Stimulated activated CD8-positive, alpha-beta memory T cell treated with anti-CD3 and anti-CD28 coated beads, Interleukin-4, amount 100 ng/mL, for 48 hours (primary cell): ENCODE data around the gene IGFN1.

Source experiments
- DNase-seq: peaks from one replicate; pipeline ENCODE4 v3.0.0-alpha.2; 2020

The IGFN1 gene

DNA sequence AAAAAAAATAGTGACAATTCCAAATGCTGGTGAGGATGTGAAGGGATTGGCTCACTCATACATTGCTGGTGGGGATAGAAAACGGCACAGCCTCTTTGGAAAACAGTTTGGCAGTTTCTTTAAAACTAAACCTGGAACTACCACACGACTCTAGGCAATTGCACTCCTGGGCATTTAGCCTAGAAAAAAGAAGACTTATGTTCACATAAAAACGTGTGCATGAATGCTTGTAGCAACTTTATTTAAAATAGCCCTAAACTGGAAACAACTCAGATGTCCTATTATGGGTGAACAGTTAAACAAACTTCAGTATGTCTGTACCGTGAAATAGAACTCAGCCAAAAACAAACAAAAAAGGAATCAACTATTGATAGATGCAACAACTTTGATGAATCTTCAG lies 26.9 kb upstream of the IGFN1 start:
- no peak for DNase-seq

DNA sequence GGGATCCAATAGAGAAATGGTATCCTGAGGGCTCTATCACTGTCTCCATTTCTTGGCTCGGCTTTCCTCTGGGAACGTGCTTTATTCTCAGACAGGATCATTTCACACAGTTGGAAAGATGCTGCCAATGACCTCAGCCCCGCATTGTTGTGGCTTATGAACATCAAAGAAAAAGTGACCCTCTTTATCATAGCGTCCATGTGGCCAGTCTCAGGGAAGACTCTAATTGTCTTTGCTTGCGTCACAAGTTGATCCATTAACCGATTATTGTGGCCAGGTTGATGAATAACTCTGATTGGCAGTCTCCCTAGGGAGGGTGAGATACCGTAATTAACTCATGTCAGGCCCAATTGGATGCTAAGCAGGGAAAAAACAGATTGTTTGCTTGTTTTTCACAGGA lies 26.0 kb upstream of the IGFN1 start:
- no peak for DNase-seq

DNA sequence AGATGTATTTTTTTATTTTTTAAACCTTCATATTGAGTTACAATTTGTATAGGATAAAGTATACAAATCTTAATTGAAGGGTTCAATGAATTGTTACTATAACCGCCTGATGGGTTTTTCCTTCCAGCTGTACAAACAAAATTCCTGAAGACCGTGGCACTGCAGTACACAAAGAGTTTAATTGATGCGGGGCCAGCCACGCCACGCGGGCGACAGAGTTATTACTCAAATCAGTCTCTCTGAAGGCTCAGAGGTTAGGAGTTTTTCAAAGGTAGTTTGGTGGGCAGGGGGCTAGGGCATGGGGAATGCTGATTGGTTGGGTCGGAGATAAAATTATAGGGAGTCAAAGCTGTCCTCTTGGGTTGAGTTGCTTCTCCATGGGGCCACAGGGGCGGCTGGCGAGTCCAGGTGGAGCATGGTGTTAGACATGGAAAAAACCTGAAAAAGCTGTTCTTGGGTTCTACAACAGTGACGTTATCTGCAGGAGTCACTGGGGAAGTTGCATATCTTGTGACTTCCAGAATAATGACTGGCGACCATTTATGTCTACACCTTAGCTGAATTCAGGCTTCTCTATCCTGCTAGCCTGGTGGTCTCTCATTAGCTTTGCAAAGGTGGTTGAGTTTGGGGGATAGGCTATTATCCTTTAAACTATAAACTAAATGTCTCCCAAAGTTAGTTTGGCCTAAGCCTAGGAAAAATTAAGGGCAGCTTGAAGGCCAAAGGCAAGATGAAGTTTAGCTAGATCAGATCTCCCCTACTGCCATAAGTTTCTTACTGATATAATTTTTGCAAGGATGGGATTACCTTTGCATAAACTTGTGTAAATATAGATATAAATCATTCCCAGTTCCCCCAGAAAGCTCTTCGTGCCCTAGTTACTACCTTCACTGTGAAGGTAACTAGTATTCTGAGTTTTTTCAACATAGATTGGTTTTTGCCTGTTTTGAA lies 23.3 kb upstream of the IGFN1 start:
- DNase-seq = no peak

DNA sequence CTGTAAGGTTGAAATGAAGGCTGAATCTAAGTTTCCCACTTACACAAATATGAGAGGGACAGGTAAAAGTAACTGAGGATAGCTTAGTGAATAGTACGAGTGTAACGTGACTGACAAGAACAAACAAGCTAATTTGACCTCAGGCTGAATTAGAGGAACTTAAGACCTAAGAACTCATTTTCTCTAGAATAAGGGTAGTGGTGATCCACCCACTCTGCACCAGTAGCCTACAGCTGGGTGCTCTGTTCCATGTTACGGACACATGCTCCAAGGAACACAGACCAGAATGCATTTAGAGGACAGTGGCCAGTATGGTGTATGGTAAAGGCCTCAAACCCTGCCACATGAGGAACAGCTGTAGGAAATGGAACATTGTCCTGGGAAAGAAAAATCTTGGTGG lies 21.4 kb upstream of the IGFN1 start:
- no peak for DNase-seq

DNA sequence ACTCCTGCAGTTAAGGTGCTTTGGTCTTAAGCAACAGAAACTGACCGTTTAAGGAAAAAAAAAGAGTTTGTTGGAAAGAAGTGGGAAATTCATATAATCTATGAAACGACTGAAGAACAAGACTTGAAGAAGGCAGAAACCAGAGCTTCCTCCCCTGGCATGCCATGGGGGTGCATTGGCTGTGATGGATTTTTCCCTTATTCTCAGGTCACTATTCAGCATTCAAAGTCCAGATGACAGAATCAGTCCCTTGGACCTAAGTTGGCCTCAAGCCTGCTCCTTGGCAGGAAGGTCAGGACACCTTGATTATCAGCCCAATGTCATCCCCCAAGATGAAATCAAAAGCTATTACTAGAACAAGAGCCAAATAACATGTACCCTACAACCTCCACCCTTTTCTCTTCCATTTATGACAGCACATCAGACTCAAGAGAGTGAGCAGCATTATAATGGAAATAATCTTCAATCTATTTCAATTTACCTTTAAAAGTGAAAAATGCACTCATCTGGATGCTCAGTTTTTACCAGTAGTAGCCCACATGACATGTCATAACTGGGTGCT lies 20.6 kb upstream of the IGFN1 start:
- DNase-seq = no peak

DNA sequence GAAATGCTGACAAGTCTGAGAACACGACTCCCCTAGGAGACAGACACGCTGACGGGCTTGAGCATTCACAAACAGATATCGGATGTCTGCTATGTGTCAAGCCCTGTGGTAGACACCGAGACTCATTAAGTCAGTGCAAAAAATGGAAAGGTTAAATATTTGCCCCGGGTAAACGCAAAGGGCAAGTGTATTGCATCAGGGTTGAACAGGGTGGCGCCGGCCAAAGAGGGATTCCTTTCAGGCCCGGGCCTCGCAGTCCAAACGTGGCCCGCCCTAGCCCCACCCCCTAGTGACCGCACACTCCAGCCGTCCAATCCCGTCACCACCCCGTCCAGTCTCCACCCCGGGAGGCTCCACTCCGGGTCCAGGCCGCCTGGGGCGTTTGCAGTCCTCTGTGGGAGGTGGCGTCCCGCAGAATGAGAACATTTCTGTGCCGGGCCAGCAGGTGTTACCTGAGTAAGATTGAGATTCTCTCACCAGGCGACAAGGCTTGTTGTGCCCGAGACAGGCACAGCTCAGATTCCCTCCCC lies 20.0 kb upstream of the IGFN1 start:
- DNase-seq = peak; percentile 88

DNA sequence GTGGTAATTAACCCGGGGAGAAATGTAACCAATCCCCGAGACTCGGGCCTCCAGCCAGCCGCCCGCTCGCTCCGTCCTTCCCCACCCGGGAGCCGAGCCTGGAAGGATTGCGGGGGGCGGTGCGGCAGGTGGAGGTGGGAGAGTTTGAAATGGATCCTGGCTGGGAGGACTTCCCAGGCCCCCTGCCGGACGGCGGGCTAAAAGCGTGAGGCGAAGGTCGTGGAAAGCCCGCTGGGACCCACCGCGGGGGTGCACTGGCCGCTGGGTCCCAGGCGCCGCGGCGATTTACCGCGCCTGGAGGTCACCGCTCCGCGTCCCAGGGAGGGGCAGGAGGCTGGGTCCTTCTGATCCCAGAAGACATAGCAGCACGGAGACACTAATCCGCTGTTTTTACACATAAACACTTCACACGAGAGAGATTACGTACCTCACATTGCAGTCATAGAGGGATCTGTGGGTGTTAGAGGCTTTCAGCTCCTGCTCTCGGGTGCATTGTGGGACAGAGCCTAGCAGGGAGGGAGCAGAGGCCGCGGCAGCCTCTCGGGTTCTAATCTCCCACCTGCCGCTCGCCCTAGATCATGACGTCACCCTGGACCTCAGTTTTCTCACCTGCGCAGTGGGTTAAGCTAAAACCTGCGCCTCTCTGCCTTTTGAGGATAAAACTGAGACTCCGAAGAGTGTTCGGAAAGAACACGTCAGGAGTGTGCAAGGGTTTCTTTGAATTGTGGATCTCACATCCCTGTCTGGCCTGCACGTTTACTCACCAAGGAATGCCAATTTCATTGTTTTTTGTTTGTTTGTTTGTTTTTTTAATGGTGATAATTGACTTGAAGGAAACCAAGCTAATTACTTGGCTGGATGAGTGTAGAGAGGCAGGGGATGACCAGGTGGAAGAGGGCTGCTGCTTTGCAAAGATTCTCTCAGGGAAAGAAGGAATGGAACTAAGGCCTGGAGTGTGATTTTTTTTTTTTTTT lies 19.3 kb upstream of the IGFN1 start:
- DNase-seq = peak; percentile 78

DNA sequence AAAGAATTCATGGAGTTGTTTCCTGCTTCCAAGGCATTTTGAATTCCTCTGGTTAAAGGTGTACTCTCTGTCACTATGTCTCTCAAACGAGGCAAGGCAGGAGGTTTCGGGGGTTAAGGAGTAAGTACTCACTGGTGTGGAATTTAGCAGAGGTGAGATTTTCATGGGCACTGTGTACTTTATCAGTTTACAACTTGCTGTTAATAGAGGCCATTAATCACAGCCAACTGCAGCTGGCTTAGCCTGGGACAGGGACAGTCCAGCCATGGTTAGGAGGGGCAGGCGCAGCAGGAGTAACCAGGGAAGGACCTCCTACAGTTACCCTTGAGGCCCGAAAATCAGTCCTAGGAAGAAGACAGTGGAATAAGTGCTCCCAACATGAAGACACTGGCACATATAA lies 18.3 kb upstream of the IGFN1 start:
- no peak for DNase-seq

DNA sequence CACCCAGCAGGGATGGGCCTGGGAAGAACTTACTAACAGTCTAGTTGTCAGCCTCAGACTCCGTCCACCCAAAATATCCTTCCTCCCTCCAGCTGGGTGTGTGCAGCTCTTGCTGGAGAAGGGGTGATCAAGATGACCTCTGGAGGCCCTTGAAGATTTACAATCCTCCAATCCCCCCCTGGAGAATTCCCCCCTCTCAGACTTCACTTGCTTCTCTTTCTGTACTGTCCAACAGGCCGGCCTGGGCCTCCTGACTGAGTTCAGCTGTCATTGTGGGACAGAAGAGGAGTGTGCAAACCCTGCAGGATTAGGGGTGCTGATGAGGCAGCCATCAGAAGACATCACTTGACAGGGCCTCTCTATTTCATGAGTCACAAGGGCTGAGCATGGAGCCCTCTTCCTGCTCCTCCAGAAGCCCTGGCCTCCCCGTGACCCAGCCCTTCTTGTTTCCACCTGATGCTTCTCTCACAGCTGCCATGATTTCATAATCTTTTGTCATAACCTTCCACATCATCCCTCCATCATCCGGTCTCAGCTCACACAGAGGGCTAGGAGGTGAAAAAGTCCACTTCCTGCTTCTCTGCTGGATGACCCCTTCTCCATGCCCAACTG lies 17.5 kb upstream of the IGFN1 start:
- peak; percentile 32 for DNase-seq

DNA sequence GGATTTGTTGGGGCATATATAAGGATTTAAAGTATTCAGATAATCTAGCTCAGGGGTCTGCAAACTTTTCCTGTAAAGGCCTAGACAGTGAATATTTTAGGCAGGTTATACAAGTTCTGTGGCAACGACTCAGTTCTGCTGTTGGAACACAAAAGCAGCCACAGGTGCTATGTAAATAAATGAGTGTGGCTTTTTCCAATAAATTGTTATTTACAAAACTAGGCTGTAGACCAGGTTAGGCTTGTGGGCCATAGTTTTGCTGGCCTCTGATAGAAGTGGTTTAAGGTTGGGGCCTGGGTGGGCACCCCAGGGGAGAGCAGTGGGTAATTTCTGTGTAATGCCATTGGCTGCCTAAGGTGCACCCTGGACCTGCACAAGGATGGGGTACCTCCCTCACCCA lies 16.9 kb upstream of the IGFN1 start:
- DNase-seq = no peak

DNA sequence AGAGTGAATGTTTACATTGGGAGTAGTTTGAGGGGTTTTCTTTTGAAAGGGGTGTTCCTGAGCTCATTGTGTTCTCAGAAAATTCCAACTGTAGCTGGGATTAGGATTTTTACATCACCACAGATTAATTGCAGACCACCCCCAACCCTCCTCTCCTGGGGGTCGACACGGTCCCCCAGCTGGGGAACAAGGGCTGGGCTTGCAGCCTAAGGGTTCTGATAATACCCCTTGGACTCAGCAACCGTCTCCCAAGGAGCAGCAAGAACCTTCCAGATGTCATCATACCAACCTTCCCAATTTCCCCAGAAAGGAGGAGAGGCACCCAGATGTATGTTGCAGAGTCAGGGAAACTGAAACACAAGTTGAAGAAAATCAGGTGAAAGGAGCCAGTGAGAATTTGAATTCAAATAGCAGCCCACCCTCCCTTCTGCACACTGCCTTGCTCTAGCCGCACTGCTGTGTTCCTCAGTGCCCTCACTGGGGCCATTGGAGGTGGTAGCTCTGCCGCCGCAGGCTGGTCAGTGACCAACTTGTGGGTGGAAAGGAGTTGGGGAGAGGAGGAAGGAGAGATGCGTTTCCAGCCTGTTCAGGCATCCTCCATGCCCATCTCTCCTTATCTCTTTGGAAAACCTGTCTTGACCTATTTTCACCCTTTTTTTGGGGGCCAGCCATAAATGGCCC lies 14.7 kb upstream of the IGFN1 start:
- DNase-seq = no peak

DNA sequence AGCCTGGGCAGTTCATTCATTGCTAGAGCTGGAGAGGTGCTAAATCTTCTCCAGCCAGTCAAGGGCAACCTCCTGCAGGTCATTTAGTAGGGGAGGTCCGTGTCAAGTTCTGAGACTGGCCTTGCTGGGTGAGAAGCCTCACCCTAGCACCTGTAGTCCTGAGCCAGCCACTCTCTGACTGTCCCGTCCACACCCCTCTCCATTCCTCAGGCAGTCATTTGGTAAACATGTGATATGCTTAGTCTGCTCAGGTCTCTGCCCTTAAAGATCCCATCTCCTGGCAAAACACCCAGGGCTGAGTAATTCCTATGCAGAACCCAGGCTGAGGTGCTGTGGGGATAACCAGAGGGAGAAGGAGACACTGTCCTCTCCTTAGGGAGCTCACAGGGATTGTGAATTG lies 13.7 kb upstream of the IGFN1 start:
- DNase-seq = no peak

DNA sequence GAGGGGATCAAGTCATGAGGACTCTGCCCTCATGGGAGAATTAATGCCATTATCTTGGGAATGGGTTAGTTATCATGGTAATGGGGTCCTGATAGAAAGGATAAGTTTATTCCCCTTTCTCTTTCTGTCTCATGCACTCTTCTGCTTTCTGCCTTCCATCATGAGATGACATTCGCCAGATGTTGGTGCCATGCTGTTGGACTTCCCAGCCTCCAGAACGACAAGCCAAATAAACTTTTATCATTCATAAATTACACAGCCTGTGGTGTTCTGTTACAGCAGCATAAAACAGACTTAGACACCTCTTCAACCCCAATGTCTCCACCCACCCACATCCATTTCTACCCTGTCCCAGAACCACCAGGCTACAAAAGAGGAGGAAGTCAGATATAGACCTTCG lies 11.9 kb upstream of the IGFN1 start:
- DNase-seq = no peak

DNA sequence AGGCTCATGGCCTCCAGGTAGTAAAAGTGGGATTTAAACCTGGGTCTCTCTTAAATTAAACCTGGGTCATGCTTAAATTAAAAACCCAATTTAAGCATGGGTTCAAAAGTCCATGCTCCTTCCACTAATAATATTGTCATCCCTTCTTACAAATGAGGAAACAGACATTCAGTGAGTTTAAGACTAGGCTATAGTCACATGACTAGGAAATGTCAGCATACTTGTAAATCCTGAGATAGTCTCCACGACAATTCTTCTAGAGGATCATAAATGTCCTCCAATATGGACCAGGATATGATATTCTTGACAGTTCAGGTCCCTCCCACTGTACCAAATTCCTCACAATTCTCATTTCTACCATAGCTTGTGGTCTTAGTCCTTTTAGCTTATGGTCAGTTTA lies 10.5 kb upstream of the IGFN1 start:
- no peak for DNase-seq

DNA sequence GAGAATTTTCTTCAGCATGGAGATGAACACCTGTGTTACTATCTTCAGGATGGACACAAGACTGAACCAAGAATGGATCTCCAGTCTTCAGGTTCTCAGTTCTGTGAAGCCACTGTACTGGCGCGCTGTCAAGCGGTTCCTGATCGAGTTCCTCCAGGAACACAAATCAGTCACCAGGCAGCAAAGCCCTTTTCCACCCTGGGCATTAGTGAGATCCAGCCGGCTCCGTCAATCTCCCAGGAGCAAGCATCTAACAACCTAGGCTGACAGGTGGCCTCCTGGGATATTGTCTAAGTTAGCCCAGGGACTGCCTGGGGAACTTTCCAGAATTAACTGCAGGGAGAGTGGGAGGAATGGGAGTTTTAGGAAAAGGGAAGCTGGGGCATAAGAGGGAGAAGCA lies 9.7 kb upstream of the IGFN1 start:
- no peak for DNase-seq

DNA sequence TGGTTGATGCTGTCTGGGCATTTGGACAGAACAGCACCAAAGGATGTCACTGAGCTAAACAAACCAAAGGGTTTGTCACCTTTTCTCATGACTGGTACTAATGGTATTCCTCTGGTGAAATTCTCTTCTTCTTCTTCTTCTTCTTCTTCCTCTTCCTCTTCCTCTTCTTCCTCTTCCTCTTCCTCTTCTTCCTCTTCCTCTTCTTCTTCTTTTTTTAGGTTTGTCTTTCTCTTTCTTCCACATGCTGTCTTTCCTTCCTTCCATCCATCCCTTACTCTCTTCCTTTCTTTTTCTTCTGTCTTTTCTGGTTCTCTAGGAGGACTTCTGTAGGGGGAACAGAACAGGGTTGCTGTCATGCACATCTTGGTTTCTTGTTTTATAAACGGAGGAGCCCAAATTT lies 9.3 kb upstream of the IGFN1 start:
- no peak for DNase-seq

DNA sequence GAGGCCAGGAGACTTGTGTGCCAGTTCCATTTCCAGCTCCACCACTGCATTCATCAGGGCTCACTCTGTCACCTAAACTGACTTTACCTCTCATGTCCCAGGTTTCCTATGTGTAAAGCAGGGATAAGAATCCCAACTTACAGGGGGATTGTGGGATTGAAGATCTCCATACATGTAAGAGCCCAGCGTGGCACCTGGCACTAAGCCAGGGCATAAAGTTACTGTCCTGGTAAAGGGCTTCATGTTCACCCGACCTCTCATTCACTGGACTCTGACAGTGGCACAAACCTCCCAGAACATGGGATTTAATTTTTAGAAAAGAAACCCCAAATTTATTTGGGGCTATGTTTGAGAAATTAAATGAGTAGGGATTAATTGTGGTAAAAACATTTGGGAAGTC lies 8.9 kb upstream of the IGFN1 start:
- no peak for DNase-seq

DNA sequence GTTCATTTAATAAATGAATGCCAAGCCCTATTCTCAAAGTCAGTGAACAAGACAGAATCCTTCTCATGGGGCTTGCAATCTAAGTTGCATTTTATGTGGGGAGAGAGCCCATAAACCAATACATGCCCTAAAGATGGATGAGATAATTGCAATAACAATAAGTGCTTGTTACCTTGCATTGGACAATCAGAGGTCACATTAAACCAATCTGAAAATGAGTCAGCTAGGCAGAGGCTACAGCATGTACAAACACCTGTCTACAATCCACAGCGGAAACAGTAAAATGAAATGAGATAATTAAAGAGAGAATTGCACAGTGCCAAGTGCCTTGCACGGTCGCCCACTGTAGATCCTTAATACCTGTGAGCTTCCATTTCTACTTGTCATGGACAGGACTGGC lies 7.4 kb upstream of the IGFN1 start:
- DNase-seq = no peak

DNA sequence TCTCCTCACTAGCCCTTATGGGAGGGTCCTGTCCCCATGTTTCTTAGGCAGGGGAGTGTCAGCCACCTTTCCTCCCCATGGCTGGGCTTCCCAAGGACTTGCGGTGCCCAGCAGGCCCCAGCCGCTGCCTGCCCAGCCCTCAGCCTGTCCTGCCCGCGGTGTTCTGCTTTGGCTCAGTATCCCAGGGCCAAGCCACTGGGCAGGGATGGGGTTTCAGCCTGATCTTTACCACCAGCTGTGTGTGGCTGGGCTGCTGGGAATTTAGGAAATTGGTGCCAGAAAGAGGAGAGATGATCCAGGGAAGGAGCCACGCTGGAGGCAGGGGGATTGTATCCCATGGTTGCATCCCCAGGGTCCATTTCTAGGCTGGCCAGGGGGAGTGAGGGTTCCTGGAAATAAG lies 6.9 kb upstream of the IGFN1 start:
- DNase-seq = no peak

DNA sequence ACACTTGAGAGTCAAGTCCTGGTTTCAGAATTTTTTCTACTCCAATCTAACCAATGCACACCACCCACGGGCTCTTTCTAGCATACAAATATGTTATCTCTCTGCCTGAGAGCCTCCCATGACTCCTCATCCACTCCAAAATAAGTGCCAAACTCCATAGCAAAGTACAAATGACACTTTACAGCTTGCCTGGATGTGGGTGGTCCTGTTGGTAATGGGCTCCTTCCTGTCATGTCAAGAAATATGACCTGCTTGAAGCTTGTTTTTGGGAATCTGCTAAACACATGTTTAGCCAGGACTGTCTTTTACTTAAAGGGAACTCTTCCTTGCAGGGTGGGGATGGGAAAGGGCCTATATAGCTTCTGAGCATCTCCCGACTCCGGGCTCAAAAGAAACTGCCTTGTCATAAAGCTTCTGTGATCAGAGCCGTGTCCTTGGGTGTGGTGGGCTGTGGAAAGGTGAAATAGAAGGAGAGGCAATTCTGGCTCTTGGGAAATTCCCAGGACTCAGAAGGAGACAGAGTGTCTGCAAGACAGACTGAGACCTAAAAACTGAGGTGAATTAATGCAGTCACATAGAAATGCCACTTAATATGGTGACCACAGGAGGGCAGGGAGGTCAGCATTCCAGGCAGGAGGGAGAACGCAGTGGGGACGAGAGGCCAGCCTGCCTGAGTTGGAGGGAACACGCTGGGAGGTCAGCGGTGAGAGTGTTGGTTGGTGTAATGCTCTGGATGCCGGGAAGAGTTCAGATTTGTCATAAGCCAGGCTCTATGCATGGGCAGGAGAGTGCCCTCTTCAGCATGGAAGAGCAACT lies 6.1 kb upstream of the IGFN1 start:
- no peak for DNase-seq

DNA sequence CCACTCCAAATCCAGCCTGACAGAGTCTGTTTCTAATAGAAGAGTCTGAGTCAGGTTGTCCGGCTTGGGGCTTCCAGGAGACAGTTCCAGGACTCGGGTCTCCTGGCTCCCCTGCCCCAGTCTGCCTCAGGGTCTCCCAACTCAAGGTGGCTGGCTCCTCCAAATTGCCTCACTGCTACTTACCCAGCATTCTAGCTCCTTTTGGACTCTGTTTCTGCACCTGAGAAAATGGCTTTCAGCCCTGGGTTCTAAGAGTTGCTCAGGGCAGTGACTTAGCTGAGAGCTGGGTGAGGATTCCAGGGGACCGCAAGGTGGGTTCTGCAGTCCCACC lies 5.5 kb upstream of the IGFN1 start:
- DNase-seq = no peak
